ENCODE measurements around the gene SETD1A. TPM values are rescaled to one million over a fixed set of nuclear protein-coding genes. Genes with fewer than 3 reads are reported as not detected.

SETD1A gene
- total and polyA plus RNA-seq, 2 of the 8 experiments (the other 6 are each of a cell fraction or from before 2014, with no cell fraction given): 4.8 to 29.0 TPM

GRCh38 chr16:31008551-31008950 is 51.0 kb downstream of the SETD1A start:
- H3K23ac ChIP-seq (ENCODE audit: insufficient read length): no peak overlapping the region
- FAIRE-seq (no peak), DNase-seq (ENCODE audit: low read depth in 1 of 2, low spot score in 2 of 2) (no peak)
- no peak overlapping the region for H2BK12ac ChIP-seq (ENCODE audit: low read depth, low read length)
- H3K79me1 ChIP-seq (ENCODE audit: low read depth, low read length): 0 out of 2 replicates have a peak, but pooled peaks cover 6% of the 10 kb centered on the region
- H3K14ac ChIP-seq (ENCODE audit: insufficient read length): no peak overlapping the region
- H4K91ac ChIP-seq (replicated peaks; ENCODE audit: insufficient read length, low read length): no peak overlapping the region
- H3K9me3 ChIP-seq (ENCODE audit: insufficient read depth in 2 of 2, low read depth in 1 of 2, low read length in 1 of 2): no peaks in the 10 kb centered on the region
- no peak overlapping the region for H3K4me3 ChIP-seq (ENCODE audit: extremely low read depth in 1 of 4, insufficient read depth in 2 of 4, low read depth in 3 of 4, low read length in 4 of 4)
- peaks cover 1% of the 10 kb centered on the region; the same call in 1 of the 2 replicates for H3K23me2 ChIP-seq (ENCODE audit: low read depth, low read length)
- TF ChIP-seq NRF1 (IDR thresholded peaks at IDR 0.05; ENCODE audit: low read depth, low read length) (no peak), PHF8 (conservative IDR thresholded peaks at IDR 0.05; ENCODE audit: low read depth, low read length) (no peak), MAX (IDR thresholded peaks at IDR 0.05) (no peak), TAF7 (optimal IDR thresholded peaks at IDR 0.05; ENCODE audit: borderline replicate concordance, low read depth, low read length) (no peak), SRF (IDR thresholded peaks at IDR 0.05; ENCODE audit: low read depth, low read length) (no peak), POLR2AphosphoS5 (IDR thresholded peaks at IDR 0.05; ENCODE audit: low read depth, low read length) (no peak), ZNF274 (IDR thresholded peaks at IDR 0.05; ENCODE audit: borderline replicate concordance, extremely low read depth, low read length) (no peak), SAP30 (IDR thresholded peaks at IDR 0.05; ENCODE audit: insufficient read depth, insufficient replicate concordance, low read length) (no peak)
- H2BK15ac ChIP-seq (ENCODE audit: low read length): no peak overlapping the region
- H2BK120ac ChIP-seq (replicated peaks; ENCODE audit: low read depth, low read length): no peak overlapping the region
- no peak overlapping the region for H3K9ac ChIP-seq (replicated peaks in 1 of 4; ENCODE audit: extremely low read depth in 1 of 4, low read depth in 3 of 4, low read length in 3 of 4)
- no peak overlapping the region for H2AK5ac ChIP-seq (ENCODE audit: low read depth, low read length)
- H3K36me3 ChIP-seq (ENCODE audit: control insufficient read depth in 2 of 4, insufficient read depth in 4 of 4, low read length in 3 of 4): no peaks in the 10 kb centered on the region
- H2AFZ ChIP-seq (ENCODE audit: low read length): no peak overlapping the region
- 92% methylated on average over 5 of the region's 5 CpGs; no CpG with 5 or more reads in 1 of the 2 experiments for WGBS, 2 experiments (ENCODE audit: extremely low coverage in 1 of 2, insufficient coverage in 1 of 2, insufficient read length in 1 of 2, insufficient replicate concordance in 2 of 2, low coverage in 1 of 2, low lambda C conversion rate in 2 of 2, missing lambda C conversion rate in 1 of 2)
- H3K4me2 ChIP-seq (ENCODE audit: insufficient read depth in 1 of 2, low read depth in 2 of 2, low read length in 2 of 2): no peak overlapping the region
- H4K20me1 ChIP-seq (replicated peaks in 1 of 2; ENCODE audit: control insufficient read depth in 1 of 2, insufficient read depth in 2 of 2, low read length in 2 of 2): peaks cover 0 to 4% of the 10 kb centered on the region in 2 experiments
- H4K5ac ChIP-seq (ENCODE audit: insufficient read length, low read depth, low read length): no peak overlapping the region
- ChIA-PET CTCF (ENCODE audit: partially characterized antibody) (interaction anchor here (0.9 to 3.9 kb wide), 5 partner anchors 10 to 54 kb away, joined by 3 to 21 read pairs (median 5); partner anchors contain the start of gene HSD3B7), POLR2A (ENCODE audit: partially characterized antibody) (interaction anchor here (0.6 to 1.6 kb wide), 5 partner anchors 23 to 344 kb away, joined by 3 to 6 read pairs (median 3); partner anchors contain the start of genes CTF1, HSD3B7, ZNF646 and ZNF668)
- H3K4ac ChIP-seq (replicated peaks; ENCODE audit: insufficient read length, low read depth, low read length): no peak overlapping the region
- no peak overlapping the region for H3K56ac ChIP-seq (replicated peaks; ENCODE audit: insufficient read length, low read depth, low read length)
- no peaks in the 10 kb centered on the region; a peak in 2 of 7 replicates for H3K27me3 ChIP-seq (replicated peaks in 1 of 4; ENCODE audit: control insufficient read depth in 3 of 4, extremely low read depth in 1 of 4, insufficient read depth in 3 of 4, low read length in 3 of 4)
- peaks cover 0 to 4% of the 10 kb centered on the region in 2 experiments; a peak in 1 of 4 replicates for H3K79me2 ChIP-seq (ENCODE audit: control insufficient read depth in 1 of 2, insufficient read depth in 2 of 2, low read length in 2 of 2)
- no peak overlapping the region for H4K8ac ChIP-seq (ENCODE audit: extremely low read depth, insufficient read depth, low read length)
- no peak overlapping the region for H2BK5ac ChIP-seq (ENCODE audit: low read depth, low read length)
- H2BK20ac ChIP-seq (ENCODE audit: low read length): no peak overlapping the region
- no peak overlapping the region for H3K18ac ChIP-seq (ENCODE audit: extremely low read depth, low read length)
- peaks cover 4 to 18% (median 6%) of the 10 kb centered on the region in 4 experiments for H3K4me1 ChIP-seq (replicated peaks in 1 of 4; ENCODE audit: control insufficient read depth in 3 of 4, insufficient read depth in 4 of 4, low read length in 3 of 4)
- no peak overlapping the region for H3K27ac ChIP-seq (ENCODE audit: low read depth, low read length)

Data from H1 (cell line).